HG03558 (cell line): ENCODE measurements around the gene PGD.
"Not testable (repeated sequence)": the region's sequence is repeated elsewhere in the genome, so short reads cannot be mapped to it uniquely, and the experiment has no call there.

Source experiments
- ATAC-seq: cut with Tn5 transposase; IDR thresholded peaks from one replicate; pipeline ENCODE4 v1.9.1; 2021; ENCODE audit warnings: moderate number of reproducible peaks; ENCODE audit not compliant: unreplicated experiment; ENCODE audit errors: extremely low read depth

Gene PGD

GRCh38 chr1:10398278-10398733 is 558 bp upstream of the PGD start:
- no peak for ATAC-seq

DNA sequence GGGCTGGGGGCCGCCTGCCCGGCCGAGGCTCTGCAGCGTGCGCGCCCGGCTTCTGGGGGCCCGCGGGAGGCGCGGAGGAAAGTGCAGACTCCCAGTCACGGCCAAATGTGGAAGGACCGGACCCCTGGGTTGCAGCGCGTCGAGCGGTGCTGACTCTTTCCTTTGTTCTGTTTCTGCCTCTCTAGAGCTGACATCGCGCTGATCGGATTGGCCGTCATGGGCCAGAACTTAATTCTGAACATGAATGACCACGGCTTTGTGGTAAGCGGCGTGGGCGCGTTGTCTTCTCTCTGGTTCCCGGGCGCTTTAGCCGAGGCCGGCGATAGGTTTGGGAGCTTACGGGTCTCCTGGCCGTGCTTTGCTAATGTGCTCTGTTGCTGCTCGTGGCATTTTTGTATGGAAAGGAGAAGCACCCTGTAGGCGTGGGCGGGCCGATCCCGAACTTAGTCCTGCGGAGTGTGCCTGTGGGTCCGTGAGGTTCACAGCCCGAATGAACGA is 629 bp downstream of the PGD start:
- ATAC-seq: no peak

GRCh38 chr1:10400013-10400412 is 1.1 kb downstream of the PGD start:
- no peak for ATAC-seq

DNA sequence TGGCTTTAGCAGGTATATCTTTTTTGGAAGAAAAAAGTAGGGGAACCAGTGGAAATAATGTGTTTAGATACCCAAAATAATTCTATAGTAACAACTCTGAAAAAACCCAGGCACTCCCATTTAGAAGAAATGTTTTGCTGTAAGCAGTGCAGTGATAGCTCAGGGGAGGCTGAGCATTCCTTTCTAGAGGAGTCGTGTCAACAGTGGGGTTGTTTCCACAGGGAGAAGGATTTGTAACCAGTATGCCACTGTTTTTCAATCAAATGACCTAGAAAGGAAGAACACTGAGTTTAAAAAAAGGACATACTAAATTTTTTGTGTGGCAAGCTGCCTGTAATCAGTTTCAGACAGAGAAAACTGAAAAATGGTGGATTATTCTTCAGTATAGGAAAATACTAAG is 2.4 kb downstream of the PGD start:
- ATAC-seq: no peak

GRCh38 chr1:10402729-10403274 is 3.9 kb downstream of the PGD start:
- ATAC-seq: no peak

- ATAC-seq: no peak
Observed at GRCh38 chr1:10407201-10407600, 8.3 kb downstream of the PGD start.

GRCh38 chr1:10415211-10415930 is 16.5 kb downstream of the PGD start:
- no peak for ATAC-seq

DNA sequence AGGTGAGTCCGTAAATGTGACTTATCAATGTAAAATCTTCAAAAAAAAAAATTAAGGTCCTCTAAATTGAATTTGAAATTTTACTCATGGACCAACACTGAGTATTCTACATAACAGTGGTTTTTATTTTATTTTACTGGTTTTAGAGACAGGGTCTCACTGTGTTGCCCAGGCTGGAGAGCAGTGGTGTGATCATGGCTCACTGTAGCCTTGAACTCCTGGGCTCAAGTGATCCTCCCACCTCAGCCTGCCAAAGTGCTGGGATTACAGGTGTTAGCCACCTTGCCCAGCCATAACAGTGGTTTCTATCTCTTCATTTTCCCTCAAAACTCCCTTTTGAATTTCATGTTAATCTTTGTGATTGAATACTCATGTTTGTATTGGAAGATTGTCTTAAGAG is 17.1 kb downstream of the PGD start:
- ATAC-seq: not testable (repeated sequence)

DNA sequence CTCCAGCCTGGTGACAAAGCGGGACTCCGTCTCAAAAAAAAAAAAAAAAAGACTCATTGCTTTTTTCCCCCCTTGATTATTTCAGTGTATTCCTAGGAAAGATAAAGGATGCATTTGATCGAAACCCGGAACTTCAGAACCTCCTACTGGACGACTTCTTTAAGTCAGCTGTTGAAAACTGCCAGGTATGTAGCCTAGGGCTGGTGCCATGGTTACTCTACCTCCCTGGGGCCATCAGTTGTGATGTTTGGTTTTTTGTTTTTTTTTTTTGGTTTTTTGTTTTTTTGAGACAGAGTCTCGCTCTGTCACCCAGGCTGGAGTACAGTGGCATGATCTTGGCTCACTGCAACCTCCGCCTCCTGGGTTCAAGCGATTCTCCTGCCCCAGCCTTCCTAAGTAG is 19.9 kb downstream of the PGD start:
- not testable (repeated sequence) for ATAC-seq

DNA sequence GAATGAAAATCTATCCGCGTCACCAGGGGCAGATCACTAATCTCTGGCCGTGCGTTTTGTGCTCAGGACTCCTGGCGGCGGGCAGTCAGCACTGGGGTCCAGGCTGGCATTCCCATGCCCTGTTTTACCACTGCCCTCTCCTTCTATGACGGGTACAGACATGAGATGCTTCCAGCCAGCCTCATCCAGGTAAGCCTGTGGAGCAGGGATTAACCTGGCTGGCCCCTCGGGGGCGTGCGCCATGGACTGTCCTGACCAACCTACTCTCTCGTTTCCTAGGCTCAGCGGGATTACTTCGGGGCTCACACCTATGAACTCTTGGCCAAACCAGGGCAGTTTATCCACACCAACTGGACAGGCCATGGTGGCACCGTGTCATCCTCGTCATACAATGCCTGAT is 20.5 kb downstream of the PGD start:
- ATAC-seq: no peak

DNA sequence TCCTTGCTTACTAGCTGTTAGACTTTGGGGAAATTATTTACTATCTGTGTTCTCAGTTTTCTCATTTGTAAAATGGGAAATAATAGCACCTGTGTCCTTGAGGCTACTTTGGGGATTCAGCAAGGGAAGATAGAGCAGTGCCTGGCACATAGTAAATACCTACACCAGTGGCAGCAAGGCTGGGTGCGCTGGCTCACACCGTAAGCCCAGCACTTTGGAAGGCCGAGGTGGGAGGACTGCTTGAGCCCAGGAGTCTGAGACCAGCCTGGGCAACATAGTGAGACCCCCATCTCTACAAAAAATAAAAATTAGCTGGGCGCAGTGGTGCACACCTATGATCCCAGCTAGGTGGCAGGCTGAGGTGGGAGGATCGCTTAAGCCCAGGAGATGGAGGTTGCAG is 22.8 kb downstream of the PGD start:
- ATAC-seq: no peak

DNA sequence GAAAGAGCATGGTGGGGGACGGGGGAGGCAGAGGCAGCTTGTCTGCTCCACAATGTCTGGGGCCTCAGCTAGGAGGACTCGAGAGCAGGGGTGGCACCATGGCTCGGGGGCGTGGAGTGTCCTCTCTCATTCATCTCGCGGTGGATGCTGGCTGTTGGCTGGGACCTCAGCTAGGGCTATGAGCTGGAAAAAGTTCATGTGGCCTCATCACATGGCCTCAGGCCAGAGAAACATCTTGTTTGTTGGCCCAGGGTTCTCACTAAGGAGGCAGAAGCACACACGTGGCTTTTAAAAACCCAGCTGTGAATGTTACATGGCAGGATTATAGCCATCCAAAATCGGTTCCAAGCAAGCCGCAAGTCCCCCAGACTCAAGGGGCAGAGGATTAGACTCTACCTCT is 25.2 kb downstream of the PGD start:
- ATAC-seq: no peak

GRCh38 chr1:10424651-10425050 is 25.8 kb downstream of the PGD start:
- no peak for ATAC-seq

DNA sequence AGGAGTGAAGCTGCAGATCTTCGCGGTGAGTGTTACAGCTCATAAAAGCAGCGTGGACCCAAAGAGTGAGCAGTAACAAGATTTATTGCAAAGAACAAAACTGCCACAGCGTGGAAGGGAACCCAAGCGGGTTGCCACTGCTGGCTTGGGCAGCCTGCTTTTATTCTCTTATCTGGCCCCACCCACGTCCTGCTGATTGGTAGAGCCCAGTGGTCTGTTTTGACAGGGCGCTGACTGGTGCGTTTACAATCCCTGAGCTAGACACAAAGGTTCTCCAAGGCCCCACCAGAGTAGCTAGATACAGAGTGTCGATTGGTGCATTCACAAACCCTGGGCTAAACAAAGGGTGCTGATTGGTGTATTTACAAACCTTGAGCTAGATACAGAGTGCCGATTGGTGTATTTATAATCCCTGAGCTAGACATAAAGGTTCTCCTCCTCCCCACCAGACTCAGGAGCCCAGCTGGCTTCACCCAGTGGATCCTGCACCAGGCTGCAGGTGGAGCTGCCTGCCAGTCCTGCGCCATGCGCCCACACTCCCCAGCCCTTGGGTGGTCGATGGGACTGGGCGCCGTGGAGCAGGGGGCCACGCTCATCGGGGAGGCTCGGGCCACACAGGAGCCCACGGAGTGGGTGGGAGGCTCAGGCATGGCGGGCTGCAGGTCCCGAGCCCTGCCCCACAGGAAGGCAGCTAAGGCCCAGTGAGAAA is 27.1 kb downstream of the PGD start:
- not testable (repeated sequence) for ATAC-seq

- not testable (repeated sequence) for ATAC-seq
Observed at GRCh38 chr1:10426535-10426848, 27.6 kb downstream of the PGD start.

DNA sequence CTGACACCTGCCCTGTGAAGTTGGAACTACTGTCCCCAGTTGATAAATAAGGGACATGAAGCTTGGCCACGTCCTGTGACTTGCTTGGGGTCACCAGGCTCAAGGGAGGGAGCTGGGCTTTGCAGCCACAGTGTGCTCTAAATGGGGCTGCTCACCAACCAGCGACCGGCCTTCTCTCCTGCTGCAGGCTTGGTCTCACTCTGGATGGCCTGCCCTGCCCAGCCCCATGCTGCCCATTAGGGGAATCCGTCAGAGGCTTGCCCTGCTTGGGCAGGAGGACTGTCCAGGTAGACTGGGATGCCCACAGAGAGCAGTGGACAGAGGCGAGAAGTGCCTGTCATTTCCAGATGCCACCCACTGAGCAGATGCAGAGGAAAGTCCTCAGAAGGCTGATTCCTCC is 30.1 kb downstream of the PGD start:
- no peak for ATAC-seq

DNA sequence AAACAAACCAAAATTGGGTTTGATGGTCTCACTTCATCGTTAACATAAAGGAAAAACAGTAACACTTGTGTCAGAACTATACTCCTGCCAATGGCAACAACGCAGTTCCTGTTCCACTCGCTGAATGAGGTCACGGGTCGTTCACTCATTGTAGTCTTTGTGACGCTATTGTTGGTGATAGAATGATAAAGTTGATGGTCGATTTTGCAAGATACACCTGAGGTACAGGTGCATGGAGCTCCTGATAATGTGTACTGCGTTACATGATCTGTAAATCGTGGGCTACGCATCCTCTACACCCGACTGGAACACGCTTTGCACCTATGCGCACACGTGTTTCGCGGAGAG is 31.0 kb downstream of the PGD start:
- no peak for ATAC-seq

DNA sequence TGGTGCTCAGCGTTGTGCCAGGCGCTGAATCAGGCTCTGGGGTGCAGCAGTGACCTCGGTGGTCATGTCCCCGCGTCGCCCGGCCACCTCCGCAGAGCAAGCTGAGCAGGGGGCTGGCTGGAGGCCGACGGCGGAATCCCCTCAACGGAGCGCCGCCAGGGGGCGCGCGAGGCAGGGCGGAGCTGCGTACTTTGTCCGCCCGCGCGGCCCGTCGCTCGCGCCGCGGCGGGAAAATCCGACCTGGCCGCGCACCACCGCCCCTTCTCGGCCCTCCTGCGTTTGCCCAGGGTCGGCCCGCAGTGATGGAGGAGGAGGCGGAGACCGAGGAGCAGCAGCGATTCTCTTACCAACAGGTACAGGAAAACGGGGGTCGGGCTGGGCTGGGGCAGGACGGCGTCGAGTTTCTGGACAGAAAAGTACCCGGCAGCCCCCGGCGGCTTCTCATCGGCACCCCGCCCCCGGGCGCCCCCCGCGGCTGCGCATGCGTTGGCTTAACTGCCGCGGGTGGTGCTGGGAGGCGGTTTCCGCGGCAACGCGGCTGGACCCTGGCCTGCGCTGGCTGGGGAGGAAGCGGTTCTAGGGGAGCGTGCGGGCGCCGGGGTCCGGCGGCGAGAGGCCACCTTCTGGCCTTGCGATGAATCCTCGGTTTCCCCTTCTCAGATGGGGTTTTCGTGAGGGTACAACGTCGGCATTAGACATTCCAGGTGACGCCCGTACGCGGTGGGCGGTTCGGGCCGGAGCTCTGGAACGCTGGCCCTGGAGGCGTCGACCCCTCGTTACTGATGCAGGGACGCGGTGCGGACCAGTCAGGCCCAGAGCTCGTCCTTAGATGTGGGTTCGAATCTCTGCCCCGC is 31.6 kb downstream of the PGD start, which contains the start of gene CENPS:
Gene CENPS, plus strand, starts transcription at position 218 of the 854 bp plus-strand sequence. Its CDS starts 85 bp downstream, at position 303.
- peak; percentile 54 for ATAC-seq

GRCh38 chr1:10431070-10431730 is 32.3 kb downstream of the PGD start:
- no peak for ATAC-seq
